NT2/D1 (cell line): ENCODE data around the gene NKX3-2.

Experiments used
- YY1 ChIP-seq: IDR thresholded peaks from 2 replicates; pipeline ENCODE4 v1.6.1; 2011; ENCODE audit not compliant: insufficient read length, insufficient read depth
- ZNF274 ChIP-seq: IDR thresholded peaks from 2 replicates; pipeline ENCODE4 v1.6.1; 2011; ENCODE audit warnings: mild to moderate bottlenecking, low read depth, low read length

DNA sequence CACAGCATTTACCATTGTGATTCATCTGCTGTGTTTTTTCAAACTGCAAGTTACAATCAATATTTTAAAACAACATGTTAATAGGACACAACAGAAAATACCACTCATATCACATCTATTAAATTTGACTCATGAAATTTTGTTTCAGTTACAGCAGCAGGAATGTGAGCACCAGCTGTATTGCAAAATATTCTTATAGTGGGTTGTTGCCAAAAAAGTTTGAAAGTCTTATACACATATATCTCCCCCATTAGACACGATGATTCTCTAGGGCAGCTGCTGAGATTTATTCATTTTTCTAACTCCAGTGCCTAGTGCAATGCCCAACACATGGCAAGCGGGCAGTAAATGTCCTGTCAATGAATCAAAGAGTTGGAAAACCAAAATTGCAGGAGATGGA, 26.6 kb upstream of the NKX3-2 start:
- TF ChIP-seq YY1 (no peak), ZNF274 (no peak)
